B cell (primary cell): Measurements from ENCODE around the gene TMEM179B.

Experiments
- CTCF ChIP-seq: fragments of 200-600 bp; IDR thresholded peaks from one replicate; pipeline ENCODE4 v1.8.0; 2022; ENCODE audit warnings: antibody characterized with exemption, mild to moderate bottlenecking
- EZH2 ChIP-seq: IDR thresholded peaks from 2 replicates; pipeline ENCODE4 v1.6.1; 2012; ENCODE audit warnings: borderline replicate concordance, low read depth, mild to moderate bottlenecking, moderate library complexity, low read length; ENCODE audit not compliant: insufficient read depth, poor library complexity, severe bottlenecking

GRCh38 chr11:62835336-62835735, 48.1 kb downstream of the TMEM179B start:
- TF ChIP-seq CTCF: no peak
- no peak for TF ChIP-seq EZH2
